B cell (primary cell): ENCODE results near the gene ARHGDIA.

ENCODE experiments used
- CTCF ChIP-seq: fragments of 200-600 bp; IDR thresholded peaks from one replicate; pipeline ENCODE4 v1.8.0; 2022; ENCODE audit warnings: antibody characterized with exemption, mild to moderate bottlenecking
- EZH2 ChIP-seq: IDR thresholded peaks from 2 replicates; pipeline ENCODE4 v1.6.1; 2012; ENCODE audit warnings: borderline replicate concordance, low read depth, mild to moderate bottlenecking, moderate library complexity, low read length; ENCODE audit not compliant: insufficient read depth, poor library complexity, severe bottlenecking

GRCh38 chr17:81851423-81851822 lies 19.7 kb downstream of the ARHGDIA start:
- TF ChIP-seq CTCF (no peak), EZH2 (no peak)
